Measurements from ENCODE around the gene CCDC197. TPM values are rescaled to one million over a fixed set of nuclear protein-coding genes. Genes with fewer than 3 reads are reported as not detected.

CCDC197 gene
- total and polyA plus RNA-seq, 5 donors from 2014 or later, result not detected

GRCh38 chr14:94024549-94024948 lies 27.4 kb downstream of the CCDC197 start:
- peaks cover 14% of the 10 kb centered on the region for H3K4me1 ChIP-seq (ENCODE audit: control insufficient read depth, insufficient read depth, low read length, poor library complexity, severe bottlenecking)
- DNase-seq, result no peak
- H3K27ac ChIP-seq (ENCODE audit: insufficient read depth, low read length, poor library complexity, severe bottlenecking), result no peak overlapping the region
- H3K9me3 Mint-ChIP-seq, result no peaks in the 10 kb centered on the region
- H3K27me3 Mint-ChIP-seq, result peaks cover 5% of the 10 kb centered on the region
- peak overlapping the region in 1 of 4 donors; percentile 37 for H3K4me3 Mint-ChIP-seq
- H3K4me1 Mint-ChIP-seq, result peaks cover 0 to 28% (median 17%) of the 10 kb centered on the region in 4 donors
- ATAC-seq (ENCODE audit: low read depth in 2 of 2), result no peak
- H3K36me3 Mint-ChIP-seq, result no peaks in the 10 kb centered on the region
- no peak overlapping the region for H3K4me3 ChIP-seq (ENCODE audit: low read depth, low read length)
- H3K36me3 ChIP-seq (ENCODE audit: control insufficient read depth, insufficient read depth, low read length), result no peaks in the 10 kb centered on the region
- H3K27me3 ChIP-seq (ENCODE audit: control insufficient read depth, insufficient read depth, low read length), result no peaks in the 10 kb centered on the region
- H3K9me3 ChIP-seq (ENCODE audit: control insufficient read depth in 2 of 2, low read length in 2 of 2), result no peaks in the 10 kb centered on the region
- no peak overlapping the region for H3K27ac Mint-ChIP-seq

- H3K27ac ChIP-seq (ENCODE audit: insufficient read depth, low read length, poor library complexity, severe bottlenecking), result no peak overlapping the region
- H3K36me3 ChIP-seq (ENCODE audit: control insufficient read depth, insufficient read depth, low read length), result no peaks in the 10 kb centered on the region
- Mint-ChIP-seq H3K4me3 (peak overlapping the region; percentile 65 to 88 (median 84)), H3K9me3 (no peaks in the 10 kb centered on the region), H3K4me1 (peaks cover 0 to 28% (median 17%) of the 10 kb centered on the region in 4 donors), H3K27ac (no peak overlapping the region), H3K36me3 (no peaks in the 10 kb centered on the region), H3K27me3 (peaks cover 5% of the 10 kb centered on the region)
- H3K4me3 ChIP-seq (ENCODE audit: low read depth, low read length), result peak overlapping the region; percentile 71
- no peaks in the 10 kb centered on the region for H3K27me3 ChIP-seq (ENCODE audit: control insufficient read depth, insufficient read depth, low read length)
- H3K9me3 ChIP-seq (ENCODE audit: control insufficient read depth in 2 of 2, low read length in 2 of 2), result no peaks in the 10 kb centered on the region
- no peak for ATAC-seq (ENCODE audit: low read depth in 2 of 2)
- H3K4me1 ChIP-seq (ENCODE audit: control insufficient read depth, insufficient read depth, low read length, poor library complexity, severe bottlenecking), result peaks cover 14% of the 10 kb centered on the region
- DNase-seq, result no peak
Observed at GRCh38 chr14:94025720-94026119, 28.6 kb downstream of the CCDC197 start.

GRCh38 chr14:94026173-94026888 lies 29.2 kb downstream of the CCDC197 start, which contains the start of gene OTUB2:
Gene OTUB2 (plus strand): TSS chr14:94026340. CDS start chr14:94026538, 198 bp downstream.
- peak; percentile 87 to 99 (median 96) for DNase-seq
- Mint-ChIP-seq H3K4me3 (peak within 1 kb of the TSS; percentile 65 to 88 (median 84)), H3K36me3 (no peaks in the 10 kb centered on the region), H3K27ac (peak within 1 kb of the TSS in 1 of 3 donors; percentile 80), H3K4me1 (peaks cover 0 to 28% (median 17%) of the 10 kb centered on the region in 4 donors), H3K9me3 (no peaks in the 10 kb centered on the region), H3K27me3 (peaks cover 5% of the 10 kb centered on the region)
- Histone ChIP-seq H3K27ac (ENCODE audit: insufficient read depth, low read length, poor library complexity, severe bottlenecking) (no peak within 1 kb of the TSS), H3K27me3 (ENCODE audit: control insufficient read depth, insufficient read depth, low read length) (no peaks in the 10 kb centered on the region), H3K4me1 (ENCODE audit: control insufficient read depth, insufficient read depth, low read length, poor library complexity, severe bottlenecking) (peaks cover 14% of the 10 kb centered on the region), H3K36me3 (ENCODE audit: control insufficient read depth, insufficient read depth, low read length) (no peaks in the 10 kb centered on the region), H3K4me3 (ENCODE audit: low read depth, low read length) (peak within 1 kb of the TSS; percentile 71), H3K9me3 (ENCODE audit: control insufficient read depth in 2 of 2, low read length in 2 of 2) (no peaks in the 10 kb centered on the region)
- peak; percentile 99 to 100 for ATAC-seq (ENCODE audit: low read depth in 2 of 2)

- Histone ChIP-seq H3K27ac (ENCODE audit: insufficient read depth, low read length, poor library complexity, severe bottlenecking) (no peak overlapping the region), H3K36me3 (ENCODE audit: control insufficient read depth, insufficient read depth, low read length) (no peaks in the 10 kb centered on the region), H3K4me1 (ENCODE audit: control insufficient read depth, insufficient read depth, low read length, poor library complexity, severe bottlenecking) (peaks cover 10% of the 10 kb centered on the region), H3K9me3 (ENCODE audit: control insufficient read depth in 2 of 2, low read length in 2 of 2) (no peaks in the 10 kb centered on the region), H3K27me3 (ENCODE audit: control insufficient read depth, insufficient read depth, low read length) (no peaks in the 10 kb centered on the region), H3K4me3 (ENCODE audit: low read depth, low read length) (no peak overlapping the region)
- peak overlapping the region; percentile 21 to 73 (median 60) for H3K4me3 Mint-ChIP-seq
- no peaks in the 10 kb centered on the region for H3K9me3 Mint-ChIP-seq
- ATAC-seq (ENCODE audit: low read depth in 2 of 2) (no peak), DNase-seq (no peak)
- H3K4me1 Mint-ChIP-seq, result peaks cover 0 to 26% (median 17%) of the 10 kb centered on the region in 4 donors
- H3K36me3 Mint-ChIP-seq, result no peaks in the 10 kb centered on the region
- H3K27ac Mint-ChIP-seq, result peak overlapping the region in 1 of 3 donors; percentile 25
- peaks cover 5% of the 10 kb centered on the region for H3K27me3 Mint-ChIP-seq
Observed at GRCh38 chr14:94026889-94027469, 29.9 kb downstream of the CCDC197 start.

- no peak for DNase-seq
- Histone ChIP-seq H3K36me3 (ENCODE audit: control insufficient read depth, insufficient read depth, low read length) (no peaks in the 10 kb centered on the region), H3K4me1 (ENCODE audit: control insufficient read depth, insufficient read depth, low read length, poor library complexity, severe bottlenecking) (peaks cover 10% of the 10 kb centered on the region), H3K9me3 (ENCODE audit: control insufficient read depth in 2 of 2, low read length in 2 of 2) (no peaks in the 10 kb centered on the region), H3K27ac (ENCODE audit: insufficient read depth, low read length, poor library complexity, severe bottlenecking) (no peak overlapping the region), H3K27me3 (ENCODE audit: control insufficient read depth, insufficient read depth, low read length) (no peaks in the 10 kb centered on the region), H3K4me3 (ENCODE audit: low read depth, low read length) (no peak overlapping the region)
- Mint-ChIP-seq H3K27ac (peak overlapping the region in 1 of 3 donors; percentile 25), H3K36me3 (no peaks in the 10 kb centered on the region), H3K27me3 (peaks cover 5% of the 10 kb centered on the region), H3K4me3 (peak overlapping the region; percentile 59 to 80 (median 72)), H3K9me3 (no peaks in the 10 kb centered on the region), H3K4me1 (peaks cover 0 to 21% (median 14%) of the 10 kb centered on the region in 4 donors)
- no peak for ATAC-seq (ENCODE audit: low read depth in 2 of 2)
Observed at GRCh38 chr14:94027566-94028449, 30.7 kb downstream of the CCDC197 start.

GRCh38 chr14:94028450-94028826 lies 31.3 kb downstream of the CCDC197 start:
- no peaks in the 10 kb centered on the region for H3K27me3 ChIP-seq (ENCODE audit: control insufficient read depth, insufficient read depth, low read length)
- Mint-ChIP-seq H3K4me1 (peaks cover 0 to 21% (median 13%) of the 10 kb centered on the region in 4 donors), H3K4me3 (peak overlapping the region; percentile 13 to 80 (median 56)), H3K27ac (peak overlapping the region in 1 of 3 donors; percentile 22), H3K27me3 (peaks cover 5% of the 10 kb centered on the region), H3K9me3 (no peaks in the 10 kb centered on the region), H3K36me3 (no peaks in the 10 kb centered on the region)
- H3K4me3 ChIP-seq (ENCODE audit: low read depth, low read length), result no peak overlapping the region
- peak in 1 of 3 donors; percentile 48 for DNase-seq
- H3K36me3 ChIP-seq (ENCODE audit: control insufficient read depth, insufficient read depth, low read length), result no peaks in the 10 kb centered on the region
- H3K9me3 ChIP-seq (ENCODE audit: control insufficient read depth in 2 of 2, low read length in 2 of 2), result no peaks in the 10 kb centered on the region
- H3K27ac ChIP-seq (ENCODE audit: insufficient read depth, low read length, poor library complexity, severe bottlenecking), result no peak overlapping the region
- H3K4me1 ChIP-seq (ENCODE audit: control insufficient read depth, insufficient read depth, low read length, poor library complexity, severe bottlenecking), result peaks cover 10% of the 10 kb centered on the region
- ATAC-seq (ENCODE audit: low read depth in 2 of 2), result no peak

- H3K4me3 Mint-ChIP-seq, result peak overlapping the region in 2 of 4 donors; percentile 8 to 52
- no peak for DNase-seq
- no peaks in the 10 kb centered on the region for H3K36me3 Mint-ChIP-seq
- Histone ChIP-seq H3K36me3 (ENCODE audit: control insufficient read depth, insufficient read depth, low read length) (no peaks in the 10 kb centered on the region), H3K9me3 (ENCODE audit: control insufficient read depth in 2 of 2, low read length in 2 of 2) (no peaks in the 10 kb centered on the region), H3K27ac (ENCODE audit: insufficient read depth, low read length, poor library complexity, severe bottlenecking) (no peak overlapping the region), H3K4me1 (ENCODE audit: control insufficient read depth, insufficient read depth, low read length, poor library complexity, severe bottlenecking) (peaks cover 10% of the 10 kb centered on the region), H3K4me3 (ENCODE audit: low read depth, low read length) (no peak overlapping the region), H3K27me3 (ENCODE audit: control insufficient read depth, insufficient read depth, low read length) (no peaks in the 10 kb centered on the region)
- ATAC-seq (ENCODE audit: low read depth in 2 of 2), result no peak
- H3K27ac Mint-ChIP-seq, result peak overlapping the region in 1 of 3 donors; percentile 5
- H3K4me1 Mint-ChIP-seq, result peaks cover 0 to 21% (median 13%) of the 10 kb centered on the region in 4 donors
- peaks cover 5% of the 10 kb centered on the region for H3K27me3 Mint-ChIP-seq
- H3K9me3 Mint-ChIP-seq, result no peaks in the 10 kb centered on the region
Observed at GRCh38 chr14:94029265-94029664, 32.2 kb downstream of the CCDC197 start.

All from CD4-positive, CD25-positive, alpha-beta regulatory T cell (primary cell).